Endothelial cell (in vitro differentiated cells): ENCODE data around the gene MRAP2. TPM values are rescaled to one million over a fixed set of nuclear protein-coding genes. Genes with fewer than 3 reads are reported as not detected.
A peak's percentile ranks its signal among the peaks of the same experiment; 100 is the strongest.

Experiments used
- DNase-seq: peaks from one replicate; pipeline ENCODE4 v3.0.0; 2021; ENCODE audit warnings: low spot score
- H3K27ac Mint-ChIP-seq: one replicate; pipeline ENCODE4 v1.8.0; 2021; ENCODE audit warnings: mixed read lengths, inconsistent platforms; ENCODE audit not compliant: unreplicated experiment
- H3K27me3 Mint-ChIP-seq: one replicate; pipeline ENCODE4 v1.8.0; 2021; ENCODE audit warnings: mild to moderate bottlenecking, moderate library complexity, mixed read lengths, inconsistent platforms; ENCODE audit not compliant: unreplicated experiment
- H3K36me3 Mint-ChIP-seq: one replicate; pipeline ENCODE4 v1.8.0; 2021; ENCODE audit warnings: mild to moderate bottlenecking, low read depth, mixed read lengths, inconsistent platforms; ENCODE audit not compliant: unreplicated experiment
- H3K4me1 Mint-ChIP-seq: one replicate; pipeline ENCODE4 v1.8.0; 2021; ENCODE audit warnings: mild to moderate bottlenecking, mixed read lengths, inconsistent platforms; ENCODE audit not compliant: unreplicated experiment
- H3K4me3 Mint-ChIP-seq: one replicate; pipeline ENCODE4 v1.8.0; 2021; ENCODE audit warnings: mild to moderate bottlenecking, mixed read lengths, inconsistent platforms; ENCODE audit not compliant: unreplicated experiment
- H3K9me3 Mint-ChIP-seq: one replicate; pipeline ENCODE4 v1.8.0; 2021; ENCODE audit warnings: mixed read lengths, inconsistent platforms; ENCODE audit not compliant: unreplicated experiment
- CTCF ChIP-seq: fragments of 200-600 bp; sonication (generic); IDR thresholded peaks from one replicate; pipeline ENCODE4 v1.5.0; 2021; ENCODE audit warnings: antibody characterized with exemption; ENCODE audit not compliant: unreplicated experiment
- total RNA-seq: library from RNA; stranded (reverse); fragmentation: NEBNext Ultra II Directional; extraction: Animal tissue kit (Norgen Biotek cat#: 25700); gene quantifications from one replicate; pipeline ENCODE4 v1.2.1, GENCODE V29; 2021; ENCODE audit not compliant: unreplicated experiment

The MRAP2 gene
- total RNA-seq, 1 donor from 2014 or later = 5.1 TPM

- H3K4me3 Mint-ChIP-seq = no peak overlapping the region
- H3K4me1 Mint-ChIP-seq = peaks cover 12% of the 10 kb centered on the region
- H3K27ac Mint-ChIP-seq = no peak overlapping the region
- peaks cover 2% of the 10 kb centered on the region for H3K27me3 Mint-ChIP-seq
- no peaks in the 10 kb centered on the region for H3K9me3 Mint-ChIP-seq
- H3K36me3 Mint-ChIP-seq = no peaks in the 10 kb centered on the region
- DNase-seq = no peak
- TF ChIP-seq CTCF = no peak
Observed at GRCh38 chr6:83998021-83998584, 35.5 kb upstream of the MRAP2 start.

- H3K27ac Mint-ChIP-seq = peak overlapping the region; percentile 33
- peaks cover 11% of the 10 kb centered on the region for H3K4me1 Mint-ChIP-seq
- no peaks in the 10 kb centered on the region for H3K36me3 Mint-ChIP-seq
- peaks cover 2% of the 10 kb centered on the region for H3K27me3 Mint-ChIP-seq
- TF ChIP-seq CTCF = no peak
- DNase-seq = no peak
- no peaks in the 10 kb centered on the region for H3K9me3 Mint-ChIP-seq
- no peak overlapping the region for H3K4me3 Mint-ChIP-seq
Observed at GRCh38 chr6:84001119-84001518, 32.5 kb upstream of the MRAP2 start.

DNA sequence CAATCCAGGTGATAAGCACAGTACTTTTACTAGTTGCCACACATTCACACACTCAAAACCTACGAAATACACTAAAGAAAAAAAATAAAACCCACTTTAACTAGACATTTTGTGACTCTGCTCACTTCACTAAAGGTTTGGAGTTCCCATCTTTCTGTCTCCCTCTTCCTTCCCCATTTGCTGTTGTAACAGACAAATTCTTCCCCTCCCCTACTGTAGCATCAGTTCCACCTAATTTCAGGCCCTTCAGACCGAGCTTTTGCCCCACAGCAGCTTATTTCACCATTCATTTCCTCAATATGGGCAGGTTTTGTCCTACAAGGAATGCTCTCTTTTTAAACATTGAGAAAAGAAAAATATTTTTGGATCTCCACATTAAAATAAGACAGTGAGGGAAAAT lies 31.3 kb upstream of the MRAP2 start:
- H3K36me3 Mint-ChIP-seq = no peaks in the 10 kb centered on the region
- H3K9me3 Mint-ChIP-seq = no peaks in the 10 kb centered on the region
- TF ChIP-seq CTCF = no peak
- no peak for DNase-seq
- peaks cover 1% of the 10 kb centered on the region for H3K27me3 Mint-ChIP-seq
- H3K4me3 Mint-ChIP-seq = no peak overlapping the region
- H3K4me1 Mint-ChIP-seq = peaks cover 11% of the 10 kb centered on the region
- no peak overlapping the region for H3K27ac Mint-ChIP-seq

DNA sequence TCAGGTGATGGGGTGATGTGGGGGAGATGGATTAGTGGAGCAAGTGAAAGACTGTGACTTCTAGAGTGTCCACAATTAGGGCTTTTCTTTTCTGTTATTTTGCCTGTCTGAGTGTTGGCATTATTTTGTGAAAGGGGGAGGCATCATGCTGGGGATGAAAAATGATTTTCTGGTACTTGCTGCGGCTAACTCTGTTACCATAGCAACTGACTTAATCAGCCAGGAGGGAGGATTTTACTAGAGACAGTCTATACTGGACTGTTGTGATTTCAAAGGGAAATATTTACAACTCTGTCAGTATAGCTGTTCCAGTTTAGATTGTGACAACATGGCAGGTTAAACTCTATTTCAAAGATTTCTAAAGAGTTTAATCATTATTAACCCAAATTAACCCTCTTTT lies 30.4 kb upstream of the MRAP2 start:
- H3K4me3 Mint-ChIP-seq = no peak overlapping the region
- H3K27ac Mint-ChIP-seq = no peak overlapping the region
- H3K36me3 Mint-ChIP-seq = no peaks in the 10 kb centered on the region
- H3K4me1 Mint-ChIP-seq = peaks cover 11% of the 10 kb centered on the region
- TF ChIP-seq CTCF = no peak
- no peak for DNase-seq
- no peaks in the 10 kb centered on the region for H3K27me3 Mint-ChIP-seq
- no peaks in the 10 kb centered on the region for H3K9me3 Mint-ChIP-seq

GRCh38 chr6:84003654-84004053 lies 29.9 kb upstream of the MRAP2 start:
- H3K36me3 Mint-ChIP-seq = no peaks in the 10 kb centered on the region
- no peak for DNase-seq
- peaks cover 11% of the 10 kb centered on the region for H3K4me1 Mint-ChIP-seq
- no peak overlapping the region for H3K4me3 Mint-ChIP-seq
- H3K27me3 Mint-ChIP-seq = no peaks in the 10 kb centered on the region
- H3K27ac Mint-ChIP-seq = no peak overlapping the region
- TF ChIP-seq CTCF = no peak
- H3K9me3 Mint-ChIP-seq = no peaks in the 10 kb centered on the region
